HCT116 (cell line): ENCODE results near the gene USP36. TPM values are rescaled to one million over a fixed set of nuclear protein-coding genes. Genes with fewer than 3 reads are reported as not detected.

Experiments
- ATAC-seq: fragments of 200-7000 bp; cut with Tn5 transposase; 2 replicates; pipeline ENCODE4 v1.9.1; 2020; ENCODE audit warnings: mild to moderate bottlenecking, moderate library complexity
- BruUV-seq: library from RNA; stranded (reverse); fragments of 400-500 nt; replicated peaks from 2 replicates; lab custom pipeline; 2021; lab: Mats Ljungman, UMichigan
- CTCF ChIA-PET: fragments of 300-600 bp; sonication (Branson Sonifier 250); formaldehyde crosslinking; loops from one replicate; lab custom pipeline; 2021; ENCODE audit warnings: antibody characterized with exemption; lab: Charles Lee
- POLR2A ChIA-PET: fragments of 300-600, 350-600 bp; sonication (Branson Sonifier 250); formaldehyde crosslinking; loops from one replicate; lab custom pipeline; 2021; ENCODE audit warnings: antibody characterized with exemption; lab: Charles Lee
- RAD21 ChIA-PET, 2 experiments: fragments of 300-600 bp; sonication (Branson Sonifier 250); formaldehyde crosslinking; loops; one replicate each; lab custom pipeline; 2023; ENCODE audit warnings: low total read pairs in 2 of 2; ENCODE audit not compliant: uncharacterized antibody in 2 of 2, unreplicated experiment in 2 of 2, low non-redundant PET in 1 of 2; lab: Charles Lee
- DNase-seq: peaks from one replicate; pipeline ENCODE4 v3.0.0-alpha.2; 2010; ENCODE audit warnings: low read depth, low spot score
- H2AFZ ChIP-seq: fragments of 200-600 bp; shearing (Covaris generic), sonication (generic); 2 replicates; pipeline ENCODE4 v1.6.1; 2017; ENCODE audit warnings: low read depth, mixed run types, mixed read lengths, antibody characterized with exemption, low read length; ENCODE audit not compliant: poor library complexity, severe bottlenecking
- H3K27ac ChIP-seq: 2 replicates; pipeline ENCODE4 v1.5.1; 2012; ENCODE audit warnings: low read depth, low read length
- H3K27me3 ChIP-seq: fragments of 200-600 bp; sonication (generic); 2 replicates; pipeline ENCODE4 v1.6.1; 2016; ENCODE audit warnings: mixed run types, low read length, mixed read lengths; ENCODE audit not compliant: insufficient read depth
- H3K36me3 ChIP-seq, 2 experiments: fragments of 200-500 bp in 1 of 2; fragments of 200-600 bp in 1 of 2; sonication (Bioruptor generic) in 1 of 2; sonication (generic) in 1 of 2; 2 replicates each; pipeline versions ENCODE4 v1.5.1 to v1.6.1; 2014 to 2016; ENCODE audit warnings: low read length in 2 of 2, inconsistent platforms in 1 of 2, mixed read lengths in 1 of 2, mixed run types in 1 of 2; ENCODE audit not compliant: insufficient read depth in 2 of 2, control insufficient read depth in 1 of 2
- H3K4me1 ChIP-seq, 2 experiments: fragments of 200-600 bp in 1 of 2; sonication (generic) in 1 of 2; 2 replicates each; pipeline versions ENCODE4 v1.5.1 to v1.6.1; 2012 to 2017; ENCODE audit warnings: low read length in 2 of 2, inconsistent platforms in 1 of 2, mild to moderate bottlenecking in 1 of 2, mixed read lengths in 1 of 2, mixed run types in 1 of 2, moderate library complexity in 1 of 2; ENCODE audit not compliant: insufficient read depth in 2 of 2, control insufficient read depth in 1 of 2
- H3K4me2 ChIP-seq: fragments of 200-600 bp; sonication (generic); 2 replicates; pipeline ENCODE4 v1.6.1; 2017; ENCODE audit warnings: mixed run types, low read length, mixed read lengths
- H3K4me3 ChIP-seq, 2 experiments: fragments of 200-600 bp in 1 of 2; sonication (generic) in 1 of 2; replicated peaks in 1 of 2; 2 replicates each; pipeline ENCODE4 v1.5.1; 2011 to 2016; ENCODE audit warnings: low read length in 2 of 2, control low read depth in 1 of 2, low read depth in 1 of 2, mild to moderate bottlenecking in 1 of 2, mixed read lengths in 1 of 2, mixed run types in 1 of 2
- H3K79me2 ChIP-seq: fragments of 200-600 bp; sonication (generic); 2 replicates; pipeline ENCODE4 v1.6.1; 2017; ENCODE audit warnings: mild to moderate bottlenecking, mixed run types, low read length, moderate library complexity, mixed read lengths; ENCODE audit not compliant: insufficient read depth
- H3K9ac ChIP-seq: fragments of 200-600 bp; sonication (generic); 2 replicates; pipeline ENCODE4 v1.6.1; 2016; ENCODE audit warnings: low read length, mixed read lengths
- H3K9me2 ChIP-seq: fragments of 200-600 bp; sonication (generic), shearing (Covaris generic); 2 replicates; pipeline ENCODE4 v1.6.1; 2017; ENCODE audit warnings: mixed run types, mild to moderate bottlenecking, moderate library complexity; ENCODE audit not compliant: insufficient read depth
- H3K9me3 ChIP-seq, 2 experiments: fragments of 200-500 bp in 1 of 2; fragments of 200-600 bp in 1 of 2; sonication (Bioruptor generic) in 1 of 2; sonication (generic) in 1 of 2; 2 replicates each; pipeline ENCODE4 v1.6.1; 2014 to 2017; ENCODE audit warnings: low read length in 2 of 2, mixed read lengths in 2 of 2, inconsistent platforms in 1 of 2, low read depth in 1 of 2, mild to moderate bottlenecking in 1 of 2, mixed run types in 1 of 2, moderate library complexity in 1 of 2; ENCODE audit not compliant: control insufficient read depth in 1 of 2, insufficient read depth in 1 of 2
- H4K20me1 ChIP-seq: fragments of 200-600 bp; sonication (generic), shearing (Covaris generic); 2 replicates; pipeline ENCODE4 v1.6.1; 2017; ENCODE audit warnings: mixed run types, mild to moderate bottlenecking, moderate library complexity; ENCODE audit not compliant: insufficient read depth
- CEBPB ChIP-seq: IDR thresholded peaks from 2 replicates; pipeline ENCODE4 v1.6.1; 2012; ENCODE audit warnings: low read depth
- CTCF ChIP-seq, 3 experiments: fragments of 200-600 bp in 1 of 3; sonication (generic) in 1 of 3; IDR thresholded peaks in 2 of 3; conservative IDR thresholded peaks in 1 of 3; 2 replicates each; pipeline ENCODE4 v1.5.1; 2012 to 2017; ENCODE audit warnings: low read depth in 2 of 3, low read length in 2 of 3, antibody characterized with exemption in 1 of 3, borderline replicate concordance in 1 of 3, control low read depth in 1 of 3, mild to moderate bottlenecking in 1 of 3, mixed read lengths in 1 of 3, mixed run types in 1 of 3, moderate library complexity in 1 of 3; ENCODE audit not compliant: insufficient read depth in 1 of 3
- EGR1 ChIP-seq: IDR thresholded peaks from 2 replicates; pipeline ENCODE4 v1.6.1; 2012; ENCODE audit warnings: low read depth
- ELF1 ChIP-seq: IDR thresholded peaks from 2 replicates; pipeline ENCODE4 v1.6.1; 2012; ENCODE audit warnings: low read depth, borderline replicate concordance
- EZH2 ChIP-seq: fragments of 200-600 bp; sonication (generic); IDR thresholded peaks from 2 replicates; pipeline ENCODE4 v1.6.1; 2017; ENCODE audit warnings: antibody characterized with exemption, mixed run types
- EZH2phosphoT487 ChIP-seq: fragments of 200-600 bp; IDR thresholded peaks from 2 replicates; pipeline ENCODE4 v1.6.1; 2018; ENCODE audit warnings: antibody characterized with exemption, borderline replicate concordance
- FOSL1 ChIP-seq: IDR thresholded peaks from 2 replicates; pipeline ENCODE4 v1.6.1; 2012; ENCODE audit warnings: low read depth
- JUND ChIP-seq: IDR thresholded peaks from 2 replicates; pipeline ENCODE4 v1.6.1; 2012
- MAX ChIP-seq: IDR thresholded peaks from 2 replicates; pipeline ENCODE4 v1.6.1; 2012
- POLR2AphosphoS5 ChIP-seq: IDR thresholded peaks from 2 replicates; pipeline ENCODE4 v1.6.1; 2011; ENCODE audit warnings: mild to moderate bottlenecking, low read depth, low read length, moderate library complexity
- REST ChIP-seq: IDR thresholded peaks from 2 replicates; pipeline ENCODE4 v1.6.1; 2012; ENCODE audit warnings: low read depth
- SIN3A ChIP-seq: IDR thresholded peaks from 2 replicates; pipeline ENCODE4 v1.6.1; 2012; ENCODE audit warnings: low read depth
- SP1 ChIP-seq: IDR thresholded peaks from 2 replicates; pipeline ENCODE4 v1.6.1; 2012; ENCODE audit warnings: low read depth
- SRF ChIP-seq: IDR thresholded peaks from 2 replicates; pipeline ENCODE4 v1.6.1; 2012; ENCODE audit warnings: low read depth
- TCF7L2 ChIP-seq: IDR thresholded peaks from 2 replicates; pipeline ENCODE4 v1.7.0; 2011; ENCODE audit warnings: borderline replicate concordance, inconsistent platforms; ENCODE audit not compliant: insufficient read depth, insufficient read length; ENCODE audit errors: extremely low read depth
- ZFX ChIP-seq: fragments of 450-650 bp; IDR thresholded peaks from 2 replicates; pipeline ENCODE4 v1.6.1; 2017
- ZNF274 ChIP-seq: fragments of 200-500 bp; sonication (Bioruptor generic); IDR thresholded peaks from 2 replicates; pipeline ENCODE4 v1.6.1; 2014; ENCODE audit warnings: mild to moderate bottlenecking, low read depth, low read length, inconsistent platforms
- intact Hi-C: fragments of 100-400 bp; cut with micrococcal nuclease; formaldehyde crosslinking; loops from 2 replicates; pipeline ENCODE4 v1.10.0; 2022
- total RNA-seq: library from RNA; stranded (reverse); gene quantifications from one replicate; pipeline ENCODE4 v1.2.1, GENCODE V29; 2021; ENCODE audit not compliant: unreplicated experiment
- TF ChIP-seq, protein P1 (sequence below): IDR thresholded peaks from 2 replicates; pipeline ENCODE4 v1.6.1; 2012

USP36 gene
- total RNA-seq, 1 experiment from 2014 or later: 104 TPM

DNA sequence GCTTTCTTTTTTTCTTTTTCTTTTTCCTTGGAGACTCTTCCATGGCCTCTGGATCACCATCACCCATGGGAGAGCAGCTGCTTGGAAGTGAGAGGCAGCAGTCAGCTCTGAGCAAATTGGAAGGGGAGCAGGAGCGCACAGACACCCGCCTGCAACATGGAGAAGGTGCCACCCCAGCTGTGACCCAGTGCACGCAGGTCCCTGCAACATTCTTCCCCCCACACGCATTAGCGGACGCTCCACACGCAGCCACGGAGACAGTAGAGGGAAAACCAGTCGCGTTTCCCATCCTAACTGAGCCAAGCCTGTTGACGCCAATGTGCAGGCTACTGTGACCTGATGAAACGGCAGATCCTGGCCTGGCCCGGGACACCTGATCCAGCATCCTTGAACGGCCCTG lies 38.2 kb downstream of the USP36 start:
- TF ChIP-seq EGR1 (no peak), ELF1 (no peak), POLR2AphosphoS5 (no peak), CEBPB (no peak), SP1 (no peak), JUND (no peak), REST (no peak), SIN3A (no peak), ZNF274 (no peak), CTCF (IDR thresholded peaks at IDR 0.05 in 2 of 3, conservative IDR thresholded peaks at IDR 0.05 in 1 of 3; ENCODE audit: borderline replicate concordance in 1 of 3, insufficient read depth in 1 of 3, low read depth in 2 of 3, low read length in 2 of 3) (no peak), TCF7L2 (no peak), EZH2 (no peak), EZH2phosphoT487 (no peak), FOSL1 (no peak), ZFX (no peak), MAX (no peak), SRF (no peak)
- TF ChIP-seq, protein P1, sequence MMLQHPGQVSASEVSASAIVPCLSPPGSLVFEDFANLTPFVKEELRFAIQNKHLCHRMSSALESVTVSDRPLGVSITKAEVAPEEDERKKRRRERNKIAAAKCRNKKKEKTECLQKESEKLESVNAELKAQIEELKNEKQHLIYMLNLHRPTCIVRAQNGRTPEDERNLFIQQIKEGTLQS: no peak
- RAD21 ChIA-PET: no interaction called here
- peaks cover 81% of the 10 kb centered on the region; the same call in 1 of the 2 replicates for H3K79me2 ChIP-seq
- no peak overlapping the region for H2AFZ ChIP-seq
- intact Hi-C loops: no loop called here
- no peak overlapping the region for H3K9ac ChIP-seq
- H3K27me3 ChIP-seq: no peaks in the 10 kb centered on the region
- H3K36me3 ChIP-seq: peaks cover 57 to 92% of the 10 kb centered on the region in 2 experiments
- ATAC-seq: no peak
- H3K4me2 ChIP-seq: no peak overlapping the region
- H3K27ac ChIP-seq: no peak overlapping the region
- BruUV-seq: no TSS peak
- no peaks in the 10 kb centered on the region for H3K4me1 ChIP-seq
- no peaks in the 10 kb centered on the region for H3K9me3 ChIP-seq
- POLR2A ChIA-PET: no interaction called here
- no peak for DNase-seq
- no peaks in the 10 kb centered on the region for H3K9me2 ChIP-seq
- H3K4me3 ChIP-seq: no peak overlapping the region
- H4K20me1 ChIP-seq: peaks cover 16% of the 10 kb centered on the region; the same call in 1 of the 2 replicates
- CTCF ChIA-PET: no interaction called here
